K562 (cell line): ENCODE results near the gene ADPRH.

ENCODE experiments used
- CTCF ChIP-seq, 3 experiments: IDR thresholded peaks in 2 of 3; conservative IDR thresholded peaks in 1 of 3; 2 replicates each; pipeline ENCODE4 v1.5.1; 2011 to 2012; ENCODE audit warnings: low read length in 3 of 3, mild to moderate bottlenecking in 3 of 3, control low read depth in 2 of 3, improper control_type of control experiment in 1 of 3, inconsistent platforms in 1 of 3, low read depth in 1 of 3, mixed read lengths in 1 of 3, moderate library complexity in 1 of 3; ENCODE audit not compliant: insufficient read depth in 2 of 3
- HLTF ChIP-seq: fragments of 450-650 bp; IDR thresholded peaks from 2 replicates; pipeline ENCODE4 v1.6.1; 2016
- HMGXB4 ChIP-seq: sonication (generic); formaldehyde crosslinking; IDR thresholded peaks from 2 replicates; pipeline ENCODE4 v1.8.1; 2023; ENCODE audit warnings: mild to moderate bottlenecking, missing genetic modification reagents
- NCOA4 ChIP-seq: fragments of 450-650 bp; IDR thresholded peaks from 2 replicates; pipeline ENCODE4 v1.6.1; 2018; ENCODE audit warnings: mild to moderate bottlenecking; ENCODE audit not compliant: partially characterized antibody
- SIN3A ChIP-seq, 2 experiments: fragments of 150-350 bp in 1 of 2; IDR thresholded peaks; 2 replicates each; pipeline ENCODE4 v1.6.1; 2011 to 2016; ENCODE audit warnings: borderline replicate concordance in 2 of 2, low read depth in 2 of 2, low read length in 2 of 2, mild to moderate bottlenecking in 2 of 2, moderate library complexity in 2 of 2; ENCODE audit not compliant: control insufficient read depth in 1 of 2
- SNRNP70 ChIP-seq: fragments of 200-400 bp; formaldehyde crosslinking; optimal IDR thresholded peaks from 2 replicates; pipeline ENCODE3; 2017; ENCODE audit warnings: low read depth, low read length

GRCh38 chr3:119636891-119637611, 57.8 kb downstream of the ADPRH start:
- TF ChIP-seq SIN3A (IDR thresholded peaks at IDR 0.05; ENCODE audit: borderline replicate concordance in 2 of 2, control insufficient read depth in 1 of 2, low read depth in 2 of 2, low read length in 2 of 2) (no peak), CTCF (IDR thresholded peaks at IDR 0.05 in 2 of 3, conservative IDR thresholded peaks at IDR 0.05 in 1 of 3; ENCODE audit: insufficient read depth in 2 of 3, low read depth in 1 of 3, low read length in 3 of 3) (no peak), HMGXB4 (CRISPR knock-in tag) (no peak), HLTF (no peak), SNRNP70 (no peak), NCOA4 (no peak)
